MCF 10A (cell line): ENCODE data around the gene CEP70. TPM values are rescaled to one million over a fixed set of nuclear protein-coding genes. Genes with fewer than 3 reads are reported as not detected.

Source experiments
- BruUV-seq: library from RNA; stranded (reverse); fragments of 400-500 nt; replicated peaks from 2 replicates; lab custom pipeline; 2021; lab: Mats Ljungman, UMichigan
- CTCF ChIA-PET: fragments of 300-600 bp; sonication (Branson Sonifier 250); formaldehyde crosslinking; extraction: SDS; loops from one replicate; lab custom pipeline; 2021; ENCODE audit warnings: antibody characterized with exemption, inconsistent platforms; lab: Yijun Ruan, JAX
- POLR2A ChIA-PET: fragments of 300-600, 350-650 bp; sonication (Branson Sonifier 250); formaldehyde crosslinking; extraction: SDS; loops from one replicate; lab custom pipeline; 2020; ENCODE audit warnings: antibody characterized with exemption, inconsistent platforms; lab: Yijun Ruan, JAX
- DNase-seq: peaks from one replicate; pipeline ENCODE4 v3.0.0-alpha.2; 2018; ENCODE audit not compliant: unreplicated experiment
- H3K27ac Mint-ChIP-seq: one replicate; pipeline ENCODE4 v1.8.0; 2022; ENCODE audit warnings: mild to moderate bottlenecking, low read depth, mixed read lengths; ENCODE audit not compliant: unreplicated experiment
- H3K27me3 Mint-ChIP-seq: one replicate; pipeline ENCODE4 v1.8.0; 2022; ENCODE audit warnings: mixed read lengths; ENCODE audit not compliant: insufficient read depth, unreplicated experiment
- H3K36me3 Mint-ChIP-seq: one replicate; pipeline ENCODE4 v1.8.0; 2022; ENCODE audit warnings: mild to moderate bottlenecking, moderate library complexity, mixed read lengths; ENCODE audit not compliant: insufficient read depth, unreplicated experiment
- H3K4me1 Mint-ChIP-seq: one replicate; pipeline ENCODE4 v1.8.0; 2022; ENCODE audit warnings: mixed read lengths; ENCODE audit not compliant: insufficient read depth, unreplicated experiment
- H3K4me3 Mint-ChIP-seq: one replicate; pipeline ENCODE4 v1.8.0; 2022; ENCODE audit warnings: mild to moderate bottlenecking, moderate library complexity, mixed read lengths; ENCODE audit not compliant: unreplicated experiment
- H3K9me3 Mint-ChIP-seq: one replicate; pipeline ENCODE4 v1.8.0; 2022; ENCODE audit warnings: mixed read lengths; ENCODE audit not compliant: unreplicated experiment
- CTCF ChIP-seq: fragments of 200-600 bp; IDR thresholded peaks from one replicate; pipeline ENCODE4 v1.8.0; 2022; ENCODE audit warnings: antibody characterized with exemption, mild to moderate bottlenecking; ENCODE audit not compliant: unreplicated experiment
- intact Hi-C: fragments of 100-400 bp; cut with micrococcal nuclease; formaldehyde crosslinking; loops from 2 replicates; pipeline ENCODE4 v1.14.1; 2022
- total RNA-seq: library from RNA; stranded (reverse); gene quantifications from 2 replicates; pipeline ENCODE4 v1.2.3, GENCODE V29; 2022

The CEP70 gene
- total RNA-seq, 1 experiment from 2014 or later, result 21.3 TPM

DNA sequence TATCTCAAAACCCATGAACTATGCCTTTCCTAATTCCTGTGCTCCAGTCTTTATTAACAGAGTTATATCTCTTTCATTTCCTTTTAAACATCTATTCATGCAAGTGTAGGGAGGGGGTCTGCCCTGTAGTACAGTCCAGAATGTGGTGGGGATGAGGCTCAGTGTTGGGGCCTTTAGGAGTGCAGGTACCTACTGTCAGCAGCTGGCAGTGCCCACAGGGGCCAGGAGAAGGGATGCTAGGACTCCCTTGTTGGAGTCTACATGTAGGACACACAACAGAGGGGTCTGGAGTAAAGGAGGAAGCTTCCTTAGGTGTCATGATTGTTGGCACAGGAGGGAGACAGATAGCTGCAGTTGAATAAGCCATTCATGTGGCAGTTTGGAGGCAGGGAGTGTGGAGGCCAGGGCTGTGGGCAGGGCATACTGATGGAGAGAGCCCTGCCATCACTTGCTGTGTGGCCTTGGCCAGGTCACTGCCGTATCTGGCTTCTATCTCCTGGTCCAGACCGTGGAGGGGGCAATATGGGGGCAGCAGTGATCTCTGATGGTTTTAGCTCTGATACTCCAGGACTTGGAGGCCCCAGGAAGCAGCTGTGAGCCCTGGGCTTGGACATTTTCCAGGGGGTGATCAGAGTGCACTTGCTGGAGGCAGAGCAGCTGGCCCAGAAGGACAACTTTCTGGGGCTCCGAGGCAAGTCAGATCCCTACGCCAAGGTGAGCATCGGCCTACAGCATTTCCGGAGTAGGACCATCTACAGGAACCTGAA, 130.2 kb downstream of the CEP70 start:
- intact Hi-C loops, result no loop called here
- no peak overlapping the region for H3K27ac Mint-ChIP-seq
- no peak for DNase-seq
- no peaks in the 10 kb centered on the region for H3K9me3 Mint-ChIP-seq
- peaks cover 3% of the 10 kb centered on the region for H3K4me1 Mint-ChIP-seq
- ChIA-PET POLR2A (no interaction called here), CTCF (interaction anchor here (0.6 kb wide), 2 partner anchors 130 to 184 kb away, joined by 3 read pairs; partner anchors contain the start of gene CEP70)
- no peak for TF ChIP-seq CTCF
- H3K36me3 Mint-ChIP-seq, result no peaks in the 10 kb centered on the region
- BruUV-seq, result no TSS peak
- H3K4me3 Mint-ChIP-seq, result no peak overlapping the region
- H3K27me3 Mint-ChIP-seq, result no peaks in the 10 kb centered on the region

GRCh38 chr3:138461896-138462295, 132.2 kb downstream of the CEP70 start:
- Mint-ChIP-seq H3K27ac (no peak overlapping the region), H3K36me3 (no peaks in the 10 kb centered on the region), H3K4me1 (no peaks in the 10 kb centered on the region), H3K9me3 (no peaks in the 10 kb centered on the region), H3K27me3 (no peaks in the 10 kb centered on the region), H3K4me3 (no peak overlapping the region)
- POLR2A ChIA-PET, result no interaction called here
- CTCF ChIA-PET, result interaction anchor here (0.6 to 0.7 kb wide), 2 partner anchors 11 to 120 kb away, joined by 3 read pairs; no protein-coding TSS in a partner anchor
- TF ChIP-seq CTCF, result no peak
- no TSS peak for BruUV-seq
- intact Hi-C loops, result no loop called here
- no peak for DNase-seq

DNA sequence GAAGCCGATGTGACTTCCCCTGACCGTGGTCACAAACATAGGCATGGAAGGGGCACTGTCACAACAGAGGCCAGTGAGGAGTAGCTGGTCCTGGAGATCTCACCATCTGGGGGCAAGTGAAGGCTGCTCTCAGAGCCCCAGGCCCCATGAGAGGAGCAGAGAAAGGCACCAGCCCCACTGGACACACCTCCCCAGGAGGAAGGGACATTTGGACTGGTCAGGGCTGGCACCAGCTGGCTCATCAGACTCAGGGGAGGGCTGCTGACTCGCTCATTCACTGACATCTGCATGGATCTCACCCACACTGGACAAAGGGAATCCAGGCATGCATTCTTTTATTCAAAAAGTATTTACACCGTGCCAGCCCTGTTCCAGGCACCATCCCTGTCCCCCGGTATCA, 132.8 kb downstream of the CEP70 start:
- intact Hi-C loops, result no loop called here
- CTCF ChIA-PET, result interaction anchor here (0.6 to 0.7 kb wide), 3 partner anchors 11 to 120 kb away, joined by 3 read pairs; no protein-coding TSS in a partner anchor
- no TSS peak for BruUV-seq
- Mint-ChIP-seq H3K9me3 (no peaks in the 10 kb centered on the region), H3K4me1 (no peaks in the 10 kb centered on the region), H3K4me3 (no peak overlapping the region), H3K36me3 (no peaks in the 10 kb centered on the region), H3K27me3 (no peaks in the 10 kb centered on the region), H3K27ac (no peak overlapping the region)
- TF ChIP-seq CTCF, result no peak
- POLR2A ChIA-PET, result no interaction called here
- DNase-seq, result no peak

- POLR2A ChIA-PET, result no interaction called here
- Mint-ChIP-seq H3K4me1 (no peaks in the 10 kb centered on the region), H3K27me3 (no peaks in the 10 kb centered on the region), H3K36me3 (no peaks in the 10 kb centered on the region), H3K9me3 (no peaks in the 10 kb centered on the region), H3K27ac (no peak overlapping the region), H3K4me3 (no peak overlapping the region)
- intact Hi-C loops, result no loop called here
- no TSS peak for BruUV-seq
- no peak for DNase-seq
- CTCF ChIA-PET, result interaction anchor here (0.6 to 0.8 kb wide), 3 partner anchors 18 to 62 kb away, joined by 3 read pairs; no protein-coding TSS in a partner anchor
- TF ChIP-seq CTCF, result no peak
These were observed 133.4 kb downstream of the CEP70 start for GRCh38 chr3:138460536-138461205.
